ENCODE measurements around the gene SLC25A42.
"Not testable (repeated sequence)": the region's sequence is repeated elsewhere in the genome, so short reads cannot be mapped to it uniquely, and the experiment has no call there.

Gene SLC25A42

GRCh38 chr19:19063183-19064097, at the start of gene SLC25A42:
Gene SLC25A42, plus strand, starts transcription at chr19:19063994. Its CDS starts 32,131 bp downstream, at chr19:19096125.
- peak; percentile 97 for DNase-seq (ENCODE audit: low read depth in 2 of 2)

- DNase-seq (ENCODE audit: low read depth in 2 of 2): no peak
Measured at GRCh38 chr19:19021115-19021514, 42.7 kb upstream of the SLC25A42 start.

- DNase-seq (ENCODE audit: low read depth in 2 of 2): no peak
Measured at GRCh38 chr19:19022380-19022961, 41.3 kb upstream of the SLC25A42 start.

- DNase-seq (ENCODE audit: low read depth in 2 of 2): not testable (repeated sequence)
Measured at GRCh38 chr19:19023376-19023775, 40.4 kb upstream of the SLC25A42 start.

GRCh38 chr19:19025861-19026260, 37.9 kb upstream of the SLC25A42 start:
- DNase-seq (ENCODE audit: low read depth in 2 of 2): no peak

- no peak for DNase-seq (ENCODE audit: low read depth in 2 of 2)
Measured at GRCh38 chr19:19026299-19026971, 37.4 kb upstream of the SLC25A42 start.

GRCh38 chr19:19027228-19027627, 36.6 kb upstream of the SLC25A42 start:
- no peak for DNase-seq (ENCODE audit: low read depth in 2 of 2)

- DNase-seq (ENCODE audit: low read depth in 2 of 2): no peak
Measured at GRCh38 chr19:19028526-19028925, 35.3 kb upstream of the SLC25A42 start.

- no peak for DNase-seq (ENCODE audit: low read depth in 2 of 2)
Measured at GRCh38 chr19:19031891-19032290, 31.9 kb upstream of the SLC25A42 start.

- DNase-seq (ENCODE audit: low read depth in 2 of 2): peak; percentile 54 to 67
Measured at GRCh38 chr19:19032420-19033175, 31.2 kb upstream of the SLC25A42 start.

GRCh38 chr19:19033176-19033425, 30.7 kb upstream of the SLC25A42 start:
- peak in 1 of 2 donors; percentile 5 for DNase-seq (ENCODE audit: low read depth in 2 of 2)

GRCh38 chr19:19033426-19034203, 30.2 kb upstream of the SLC25A42 start, which contains the start of the genes ARMC6 and SUGP2:
Gene ARMC6, plus strand, starts transcription at chr19:19033603. Its CDS starts 607 bp downstream, at chr19:19034210.
Gene SUGP2, minus strand, starts transcription at chr19:19033517. Its CDS starts 2,446 bp downstream, at chr19:19031071.
- peak; percentile 81 to 84 for DNase-seq (ENCODE audit: low read depth in 2 of 2)

GRCh38 chr19:19034204-19034624, 29.6 kb upstream of the SLC25A42 start:
- peak; percentile 53 to 57 for DNase-seq (ENCODE audit: low read depth in 2 of 2)

GRCh38 chr19:19039901-19040300, 23.9 kb upstream of the SLC25A42 start:
- no peak for DNase-seq (ENCODE audit: low read depth in 2 of 2)

GRCh38 chr19:19040417-19040816, 23.4 kb upstream of the SLC25A42 start:
- no peak for DNase-seq (ENCODE audit: low read depth in 2 of 2)

GRCh38 chr19:19042732-19043280, 21.0 kb upstream of the SLC25A42 start:
- DNase-seq (ENCODE audit: low read depth in 2 of 2): no peak

- no peak for DNase-seq (ENCODE audit: low read depth in 2 of 2)
Measured at GRCh38 chr19:19043481-19043880, 20.3 kb upstream of the SLC25A42 start.

GRCh38 chr19:19043881-19044280, 19.9 kb upstream of the SLC25A42 start:
- DNase-seq (ENCODE audit: low read depth in 2 of 2): no peak

- DNase-seq (ENCODE audit: low read depth in 2 of 2): no peak
Measured at GRCh38 chr19:19049406-19049805, 14.4 kb upstream of the SLC25A42 start.

GRCh38 chr19:19050104-19050503, 13.7 kb upstream of the SLC25A42 start:
- no peak for DNase-seq (ENCODE audit: low read depth in 2 of 2)

- no peak for DNase-seq (ENCODE audit: low read depth in 2 of 2)
Measured at GRCh38 chr19:19050731-19051130, 13.1 kb upstream of the SLC25A42 start.
